Smooth muscle cell (in vitro differentiated cells): Measurements from ENCODE around the gene CMA1. TPM values are rescaled to one million over a fixed set of nuclear protein-coding genes. Genes with fewer than 3 reads are reported as not detected.
"Not testable (repeated sequence)": the region's sequence is repeated elsewhere in the genome, so short reads cannot be mapped to it uniquely, and the experiment has no call there.

ENCODE experiments used
- DNase-seq: peaks from one replicate; lab custom pipeline; 2025; ENCODE audit not compliant: unreplicated experiment; lab: John Stamatoyannopoulos, UW
- H2AFZ ChIP-seq: fragments of 200-600 bp; sonication (generic); 2 replicates; pipeline ENCODE4 v1.6.0; 2016; ENCODE audit warnings: antibody characterized with exemption, low read depth, mild to moderate bottlenecking
- H3F3A ChIP-seq: fragments of 200-600 bp; sonication (generic); 2 replicates; pipeline ENCODE4 v1.6.0; 2017; ENCODE audit warnings: antibody characterized with exemption, low read depth
- H3K27ac ChIP-seq: fragments of 200-600 bp; sonication (generic); 2 replicates; pipeline ENCODE4 v1.5.1; 2016; ENCODE audit warnings: low read depth, mild to moderate bottlenecking
- H3K27me3 ChIP-seq: fragments of 200-600 bp; sonication (generic); 2 replicates; pipeline ENCODE4 v1.6.1; 2016; ENCODE audit warnings: low read depth, mild to moderate bottlenecking
- H3K36me3 ChIP-seq: fragments of 200-600 bp; sonication (generic); 2 replicates; pipeline ENCODE4 v1.5.1; 2016; ENCODE audit warnings: low read depth
- H3K4me1 ChIP-seq: fragments of 200-600 bp; sonication (generic); 2 replicates; pipeline ENCODE4 v1.5.1; 2016; ENCODE audit warnings: low read depth
- H3K4me2 ChIP-seq: fragments of 200-600 bp; sonication (generic); 2 replicates; pipeline ENCODE4 v1.6.0; 2016; ENCODE audit warnings: mild to moderate bottlenecking
- H3K4me3 ChIP-seq: fragments of 200-600 bp; sonication (generic); 2 replicates; pipeline ENCODE4 v1.5.1; 2016; ENCODE audit warnings: mild to moderate bottlenecking
- H3K79me2 ChIP-seq: fragments of 200-600 bp; sonication (generic); 2 replicates; pipeline ENCODE4 v1.6.0; 2016; ENCODE audit warnings: low read depth, mild to moderate bottlenecking
- H3K9ac ChIP-seq: fragments of 200-600 bp; sonication (generic); 2 replicates; pipeline ENCODE4 v1.6.0; 2016; ENCODE audit warnings: low read depth
- H3K9me3 ChIP-seq: fragments of 200-600 bp; sonication (generic); replicated peaks from 2 replicates; pipeline ENCODE4 v1.5.1; 2016; ENCODE audit warnings: low read depth
- H4K20me1 ChIP-seq: fragments of 200-600 bp; sonication (generic); 2 replicates; pipeline ENCODE4 v1.6.0; 2016; ENCODE audit warnings: low read depth
- WGBS: methylation state at CpG from one replicate; pipeline ENCODE4 v1.1.7; 2016; ENCODE audit warnings: low lambda C conversion rate; 5-methylcytosine and 5-hydroxymethylcytosine counted together
- polyA plus RNA-seq: library from polyadenylated mRNA; unstranded; fragments of >200 nt; fragmentation: Nextera tagmentation; extraction: Ambion mirVana; gene quantifications from 2 replicates; pipeline ENCODE4 v1.2.1, GENCODE V29; 2016
- total RNA-seq: library from RNA; depleted of rRNA; stranded (reverse); fragments of >200 nt; gene quantifications from 2 replicates; pipeline ENCODE4 v1.2.3, GENCODE V29; 2014
- TF ChIP-seq, protein P1 (sequence below): fragments of 200-600 bp; sonication (generic); IDR thresholded peaks from 2 replicates; pipeline ENCODE4 v1.5.1; 2017; ENCODE audit warnings: borderline replicate concordance, mild to moderate bottlenecking, antibody characterized with exemption; ENCODE audit not compliant: insufficient read depth, poor library complexity, severe bottlenecking

CMA1 gene, protein sequence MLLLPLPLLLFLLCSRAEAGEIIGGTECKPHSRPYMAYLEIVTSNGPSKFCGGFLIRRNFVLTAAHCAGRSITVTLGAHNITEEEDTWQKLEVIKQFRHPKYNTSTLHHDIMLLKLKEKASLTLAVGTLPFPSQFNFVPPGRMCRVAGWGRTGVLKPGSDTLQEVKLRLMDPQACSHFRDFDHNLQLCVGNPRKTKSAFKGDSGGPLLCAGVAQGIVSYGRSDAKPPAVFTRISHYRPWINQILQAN
- total RNA-seq, result not detected in 2 replicates
- polyA plus RNA-seq, result not detected in 2 replicates

- Histone ChIP-seq H3K9me3 (no peaks in the 10 kb centered on the region), H3K4me3 (no peak within 1 kb of the TSS), H4K20me1 (no peaks in the 10 kb centered on the region), H3K36me3 (no peaks in the 10 kb centered on the region), H3F3A (no peaks in the 10 kb centered on the region), H2AFZ (no peak within 1 kb of the TSS), H3K27ac (no peak within 1 kb of the TSS), H3K27me3 (no peaks in the 10 kb centered on the region), H3K9ac (no peak within 1 kb of the TSS), H3K79me2 (no peaks in the 10 kb centered on the region), H3K4me1 (no peaks in the 10 kb centered on the region), H3K4me2 (no peak within 1 kb of the TSS)
- TF ChIP-seq, protein P1, sequence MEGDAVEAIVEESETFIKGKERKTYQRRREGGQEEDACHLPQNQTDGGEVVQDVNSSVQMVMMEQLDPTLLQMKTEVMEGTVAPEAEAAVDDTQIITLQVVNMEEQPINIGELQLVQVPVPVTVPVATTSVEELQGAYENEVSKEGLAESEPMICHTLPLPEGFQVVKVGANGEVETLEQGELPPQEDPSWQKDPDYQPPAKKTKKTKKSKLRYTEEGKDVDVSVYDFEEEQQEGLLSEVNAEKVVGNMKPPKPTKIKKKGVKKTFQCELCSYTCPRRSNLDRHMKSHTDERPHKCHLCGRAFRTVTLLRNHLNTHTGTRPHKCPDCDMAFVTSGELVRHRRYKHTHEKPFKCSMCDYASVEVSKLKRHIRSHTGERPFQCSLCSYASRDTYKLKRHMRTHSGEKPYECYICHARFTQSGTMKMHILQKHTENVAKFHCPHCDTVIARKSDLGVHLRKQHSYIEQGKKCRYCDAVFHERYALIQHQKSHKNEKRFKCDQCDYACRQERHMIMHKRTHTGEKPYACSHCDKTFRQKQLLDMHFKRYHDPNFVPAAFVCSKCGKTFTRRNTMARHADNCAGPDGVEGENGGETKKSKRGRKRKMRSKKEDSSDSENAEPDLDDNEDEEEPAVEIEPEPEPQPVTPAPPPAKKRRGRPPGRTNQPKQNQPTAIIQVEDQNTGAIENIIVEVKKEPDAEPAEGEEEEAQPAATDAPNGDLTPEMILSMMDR, result no peak
- 28% methylated on average over 3 of the region's 3 CpGs for whole genome bisulfite sequencing
- DNase-seq, result no peak
These were observed at the start of gene CMA1 for GRCh38 chr14:24508155-24508840. TSS of gene CMA1 (minus strand) at chr14:24508265. CDS start at chr14:24508235, 30 bp downstream.

- H3K4me1 ChIP-seq, result no peaks in the 10 kb centered on the region
- no peaks in the 10 kb centered on the region for H3K36me3 ChIP-seq
- H3K27me3 ChIP-seq, result no peaks in the 10 kb centered on the region
- no peaks in the 10 kb centered on the region for H4K20me1 ChIP-seq
- TF ChIP-seq, protein P1, result no peak
- H3K4me3 ChIP-seq, result no peak overlapping the region
- H3K9ac ChIP-seq, result no peak overlapping the region
- no peaks in the 10 kb centered on the region for H3F3A ChIP-seq
- no peak for DNase-seq
- 61% methylated on average over 4 of the region's 4 CpGs for WGBS
- H3K9me3 ChIP-seq, result no peaks in the 10 kb centered on the region
- no peaks in the 10 kb centered on the region for H3K79me2 ChIP-seq
- no peak overlapping the region for H3K27ac ChIP-seq
- H2AFZ ChIP-seq, result no peak overlapping the region
- no peak overlapping the region for H3K4me2 ChIP-seq
These were observed 48.7 kb upstream of the CMA1 start for GRCh38 chr14:24556756-24557155.

DNA sequence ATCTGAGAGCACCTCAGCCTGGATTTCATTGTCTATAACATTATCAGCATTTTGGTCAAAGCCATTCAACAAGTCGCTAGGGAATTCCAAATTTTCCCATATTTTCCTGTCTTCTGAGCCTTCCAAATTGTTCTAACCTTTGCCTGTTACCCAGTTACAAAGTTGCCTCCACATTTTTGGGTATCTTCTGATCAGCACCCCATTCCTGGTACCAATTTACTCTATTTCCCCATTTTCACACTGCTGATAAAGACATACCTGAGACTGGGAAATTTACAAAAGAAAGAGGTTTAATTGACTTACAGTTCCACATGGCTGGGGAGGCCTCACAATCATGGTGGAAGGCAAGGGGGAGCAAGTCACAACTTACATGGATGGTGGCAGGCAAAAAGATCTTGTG, 41.0 kb upstream of the CMA1 start:
- not testable (repeated sequence) for H3K9ac ChIP-seq, H3F3A ChIP-seq, H2AFZ ChIP-seq, H3K36me3 ChIP-seq, H3K79me2 ChIP-seq, H4K20me1 ChIP-seq, H3K4me2 ChIP-seq, H3K4me3 ChIP-seq, H3K27me3 ChIP-seq, DNase-seq, H3K9me3 ChIP-seq, H3K27ac ChIP-seq, H3K4me1 ChIP-seq
- WGBS, result 28% methylated on average over 1 of the region's 1 CpG

DNA sequence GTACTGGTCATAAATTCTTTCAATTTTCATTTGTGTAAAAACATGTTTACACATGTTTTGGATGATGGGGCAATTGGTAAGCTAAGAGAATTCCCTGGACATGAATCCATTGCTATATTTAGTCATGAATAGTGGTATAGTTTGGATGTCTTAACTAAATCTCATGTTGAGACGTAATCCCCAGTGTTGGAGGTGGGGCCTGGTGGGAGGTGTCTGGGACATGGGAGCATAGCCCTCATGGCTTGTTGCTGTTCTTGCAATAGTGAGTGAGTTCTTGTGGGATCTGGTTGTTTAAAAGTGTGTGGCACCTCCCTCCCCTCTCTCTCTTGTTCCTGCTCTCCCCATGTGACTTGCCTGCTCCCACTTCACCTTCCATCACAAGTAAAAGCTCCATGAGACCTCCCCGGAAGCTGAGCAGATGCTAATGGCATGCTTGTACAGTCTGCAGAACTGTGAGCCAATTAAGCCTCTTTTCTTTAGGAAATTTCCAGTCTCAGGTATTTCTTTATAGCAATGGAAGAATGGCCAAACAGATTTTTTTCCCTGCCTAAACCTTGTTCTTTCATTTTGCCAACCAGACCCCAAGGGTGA, 34.4 kb upstream of the CMA1 start:
- DNase-seq, result no peak
- Histone ChIP-seq H3K4me3 (no peak overlapping the region), H3K36me3 (no peaks in the 10 kb centered on the region), H3F3A (no peaks in the 10 kb centered on the region), H3K27me3 (no peaks in the 10 kb centered on the region), H3K4me2 (no peak overlapping the region), H3K9me3 (no peaks in the 10 kb centered on the region), H3K79me2 (no peaks in the 10 kb centered on the region), H3K27ac (no peak overlapping the region), H3K4me1 (no peaks in the 10 kb centered on the region), H2AFZ (no peak overlapping the region), H3K9ac (no peak overlapping the region), H4K20me1 (no peaks in the 10 kb centered on the region)
- TF ChIP-seq, protein P1, result no peak
- 79% methylated on average over 2 of the region's 2 CpGs for WGBS
